Hematopoietic multipotent progenitor cell treated with erythropoietin and hydrocortisone succinate and interleukin-3 and kit ligand, for 15 days (in vitro differentiated cells): ENCODE results near the gene CAPN15.

Experiments used
- DNase-seq: peaks from one replicate; pipeline ENCODE4 v3.0.0-alpha.2; 2015; ENCODE audit warnings: low spot score

Gene CAPN15

GRCh38 chr16:525520-526180 lies 1.9 kb upstream of the CAPN15 start:
- peak; percentile 17 for DNase-seq

GRCh38 chr16:526181-527014 lies 1.1 kb upstream of the CAPN15 start:
- peak; percentile 67 for DNase-seq

- peak; percentile 63 for DNase-seq
Measured at GRCh38 chr16:528111-529011, 849 bp downstream of the CAPN15 start.

- no peak for DNase-seq
Measured at GRCh38 chr16:529012-529575, 1.6 kb downstream of the CAPN15 start.

DNA sequence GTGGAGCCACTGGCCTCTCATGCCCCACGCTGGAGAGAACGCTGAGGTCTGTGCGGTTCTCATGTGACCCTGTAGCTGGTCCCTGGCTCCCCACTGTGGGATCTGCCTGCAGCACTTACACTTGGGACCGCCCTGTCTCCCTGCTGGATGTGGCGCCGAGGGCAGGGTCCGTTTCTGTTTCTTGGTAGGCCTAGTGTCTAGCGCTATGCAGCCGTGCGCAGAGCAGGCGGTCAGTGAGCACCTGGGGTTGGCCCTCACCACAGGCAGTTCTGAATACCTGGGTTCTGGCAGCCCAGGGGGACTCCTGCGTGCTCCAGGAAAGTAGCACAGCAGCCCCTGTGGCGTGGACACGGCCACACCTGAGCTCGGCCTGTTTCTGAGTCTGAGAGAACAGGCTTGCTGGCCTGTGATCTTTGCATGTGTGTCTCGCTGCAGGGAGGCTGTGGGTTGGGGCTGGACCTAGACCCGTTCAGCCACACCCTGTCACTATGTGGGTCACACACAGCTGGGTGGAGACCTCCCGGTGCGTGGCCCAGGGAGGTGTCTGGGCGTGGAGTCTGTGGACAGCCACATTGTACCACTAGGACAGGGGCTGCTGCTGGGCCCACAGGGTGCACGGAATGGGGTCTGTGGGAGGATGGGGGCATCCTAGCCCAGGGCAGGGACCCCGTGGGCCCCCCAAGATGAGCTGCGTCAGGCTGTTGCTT lies 2.8 kb downstream of the CAPN15 start:
- DNase-seq, result no peak

- no peak for DNase-seq
Measured at GRCh38 chr16:531494-532125, 4.1 kb downstream of the CAPN15 start.

- no peak for DNase-seq
Measured at GRCh38 chr16:533391-534123, 6.0 kb downstream of the CAPN15 start.

DNA sequence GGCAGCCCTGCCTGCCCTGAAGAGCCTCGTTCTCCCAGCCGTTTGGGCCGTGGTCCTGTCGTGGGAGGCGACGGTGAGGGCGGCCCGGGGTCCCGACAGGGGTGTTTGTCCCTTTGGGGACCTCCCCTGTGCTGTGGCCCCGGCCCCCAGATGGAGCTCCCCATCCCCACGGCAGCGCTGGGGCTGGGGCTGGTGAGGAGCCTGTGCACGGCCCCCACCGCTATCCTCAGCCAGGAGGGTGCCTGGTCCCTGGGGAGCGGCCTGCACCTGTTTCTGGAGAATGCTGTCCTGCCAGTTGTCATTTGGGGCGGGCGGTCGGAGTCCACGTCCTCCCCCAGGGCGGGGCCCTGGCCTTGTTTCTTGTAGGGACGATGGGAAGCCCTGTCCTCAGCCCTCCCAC lies 6.6 kb downstream of the CAPN15 start:
- DNase-seq, result no peak

DNA sequence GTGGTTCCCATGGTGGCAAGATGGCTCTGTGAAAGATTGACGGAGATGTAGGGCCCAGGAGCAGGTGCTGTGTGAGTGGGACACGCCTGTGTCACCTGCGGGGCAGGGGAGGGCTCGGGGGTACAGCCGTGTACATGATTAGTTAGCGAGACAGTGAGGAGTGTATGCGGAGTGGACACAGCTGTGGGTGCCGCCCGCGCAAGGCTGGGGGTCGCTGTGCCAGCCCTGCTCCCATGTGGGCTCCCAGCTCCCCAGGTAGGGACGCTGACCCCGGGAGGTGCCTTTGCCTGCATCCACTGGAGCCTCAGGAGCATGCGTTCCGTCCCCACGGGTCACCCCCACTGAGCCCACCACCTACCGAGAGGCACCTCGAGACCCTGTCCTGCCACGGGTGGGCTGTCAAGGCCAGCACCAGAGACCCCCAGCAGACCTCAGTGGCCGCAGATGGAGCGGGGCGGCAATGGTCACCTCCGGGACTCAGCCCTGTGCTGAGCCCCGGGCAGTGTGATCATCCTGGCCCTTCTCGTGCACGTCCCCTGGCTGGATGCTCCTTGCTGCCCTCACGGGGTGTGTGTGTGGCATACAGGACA lies 7.4 kb downstream of the CAPN15 start:
- DNase-seq, result no peak

- DNase-seq, result peak; percentile 78
Measured at GRCh38 chr16:535446-536405, 8.2 kb downstream of the CAPN15 start.

- DNase-seq, result no peak
Measured at GRCh38 chr16:536746-537145, 9.2 kb downstream of the CAPN15 start.

DNA sequence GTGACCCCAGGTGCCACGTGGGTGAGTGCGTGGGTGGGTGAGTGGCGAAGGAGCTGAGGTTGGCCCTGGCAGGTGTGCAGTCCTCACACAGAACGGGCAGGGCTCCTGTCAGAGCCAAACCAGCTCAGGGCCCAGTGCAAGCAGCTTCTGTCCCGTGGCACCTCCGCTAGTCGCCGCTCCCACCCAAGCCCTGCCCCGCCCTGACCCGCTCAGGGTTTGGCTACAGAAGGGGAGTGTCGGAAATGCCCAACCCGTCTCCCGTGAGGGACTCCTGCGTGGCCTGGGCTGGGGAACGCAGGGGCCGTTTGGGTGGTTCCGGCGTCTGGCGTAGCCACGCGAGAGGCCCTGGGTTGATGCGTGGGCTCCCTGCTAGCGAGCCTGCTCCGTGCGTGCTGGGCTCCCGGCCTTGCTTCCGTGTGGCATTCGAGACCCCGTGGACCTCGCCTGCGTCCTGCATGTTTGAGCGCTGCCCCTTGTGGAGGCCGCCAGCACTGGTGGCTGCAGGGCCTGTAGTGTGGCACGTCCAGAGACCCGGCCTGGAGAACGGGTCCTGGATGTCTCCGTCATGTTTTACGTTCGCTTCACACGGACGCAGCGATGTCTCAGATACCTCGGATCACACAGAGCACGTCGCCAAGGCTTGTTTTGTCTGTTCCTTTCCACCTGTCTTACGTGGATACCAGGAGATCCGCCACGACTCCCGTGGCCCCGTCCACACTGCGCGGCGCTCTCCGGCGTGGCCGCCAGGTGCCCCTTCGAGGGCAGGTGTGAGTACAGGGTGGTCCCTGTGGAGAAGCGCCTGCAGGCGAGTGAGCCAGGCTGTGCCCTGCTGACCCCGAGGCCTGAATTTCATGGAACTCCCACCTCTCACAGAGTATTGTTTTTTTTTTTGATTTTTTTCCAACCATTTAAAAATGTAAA lies 10.2 kb downstream of the CAPN15 start:
- DNase-seq, result no peak

GRCh38 chr16:539901-540530 lies 12.5 kb downstream of the CAPN15 start:
- no peak for DNase-seq

- DNase-seq, result no peak
Measured at GRCh38 chr16:540645-541340, 13.3 kb downstream of the CAPN15 start.

- no peak for DNase-seq
Measured at GRCh38 chr16:543301-544164, 16.0 kb downstream of the CAPN15 start.

GRCh38 chr16:544517-544916 lies 17.0 kb downstream of the CAPN15 start:
- DNase-seq, result no peak
